K562 (cell line): Measurements from ENCODE around the gene POLR2L. TPM values are rescaled to one million over a fixed set of nuclear protein-coding genes. Genes with fewer than 3 reads are reported as not detected.

Experiments
- FOXJ2 ChIP-seq: fragments of 200-800 bp; sonication (Bioruptor generic); IDR thresholded peaks from 2 replicates; pipeline ENCODE4 v1.6.1; 2016; ENCODE audit warnings: missing genetic modification characterization, missing compliant biosample characterization
- IRF2 ChIP-seq: sonication (generic); formaldehyde crosslinking; IDR thresholded peaks from 2 replicates; pipeline ENCODE4 v1.8.1; 2022; ENCODE audit warnings: mild to moderate bottlenecking, missing genetic modification reagents
- MED1 ChIP-seq: sonication (generic); formaldehyde crosslinking; IDR thresholded peaks from 2 replicates; pipeline ENCODE4 v1.8.1; 2023; ENCODE audit warnings: missing genetic modification reagents, borderline replicate concordance
- MXD1 ChIP-seq: fragments of 250-450 bp; sonication (Bioruptor Pico); IDR thresholded peaks from 2 replicates; pipeline ENCODE4 v1.8.0; 2021; ENCODE audit warnings: borderline replicate concordance, mild to moderate bottlenecking, moderate library complexity; ENCODE audit not compliant: poor library complexity, severe bottlenecking
- NELFE ChIP-seq: IDR thresholded peaks from 2 replicates; pipeline ENCODE4 v1.6.1; 2011; ENCODE audit warnings: mild to moderate bottlenecking; ENCODE audit not compliant: insufficient read depth, insufficient read length
- SRF ChIP-seq, 2 experiments: fragments of 250-450, 450-650 bp in 1 of 2; sonication (Bioruptor Pico) in 1 of 2; sonication (generic) in 1 of 2; formaldehyde crosslinking; IDR thresholded peaks; 2 replicates each; pipeline versions ENCODE4 v1.5.0 to v1.5.1; 2020 to 2022; ENCODE audit warnings: mild to moderate bottlenecking in 1 of 2, missing genetic modification reagents in 1 of 2
- TFE3 ChIP-seq: fragments of 450-650 bp; formaldehyde crosslinking; IDR thresholded peaks from 2 replicates; pipeline ENCODE4 v1.4.0; 2020; ENCODE audit warnings: mild to moderate bottlenecking, mixed read lengths
- TOE1 ChIP-seq, 2 experiments: fragments of 450-650 bp in 1 of 2; sonication (generic) in 1 of 2; formaldehyde crosslinking in 1 of 2; IDR thresholded peaks; 2 replicates each; pipeline versions ENCODE4 v1.7.1 to v1.8.0; 2016 to 2022; ENCODE audit warnings: borderline replicate concordance in 2 of 2, mild to moderate bottlenecking in 2 of 2, antibody characterized with exemption in 1 of 2, inconsistent platforms in 1 of 2, low read depth in 1 of 2, missing genetic modification reagents in 1 of 2, moderate library complexity in 1 of 2
- ZBTB2 ChIP-seq: fragments of 450-650 bp; IDR thresholded peaks from 2 replicates; pipeline ENCODE4 v1.6.1; 2016; ENCODE audit warnings: antibody characterized with exemption
- ZBTB9 ChIP-seq: fragments of 450-650 bp; formaldehyde crosslinking; IDR thresholded peaks from 2 replicates; pipeline ENCODE4 v1.4.0; 2020; ENCODE audit warnings: mild to moderate bottlenecking, moderate library complexity
- ZNF316 ChIP-seq: fragments of 450-650 bp; IDR thresholded peaks from 2 replicates; pipeline ENCODE4 v1.6.1; 2016
- ZSCAN32 ChIP-seq: fragments of 450-650 bp; formaldehyde crosslinking; IDR thresholded peaks from 2 replicates; pipeline ENCODE4 v1.4.0; 2020; ENCODE audit warnings: mild to moderate bottlenecking, moderate library complexity
- polyA plus RNA-seq, 8 experiments: library from polyadenylated mRNA; depleted of rRNA in 4 of 8; stranded (reverse) in 5 of 8; unstranded in 3 of 8; fragments of >200 nt; fragmentation: Nextera tagmentation in 2 of 8; fragmentation: Illumina TruSeq in 1 of 8; extraction: Ambion mirVana in 2 of 8; extraction: Trizol in 1 of 8; gene quantifications; 2 replicates each; pipeline versions ENCODE4 v1.2.1 to v1.2.3, GENCODE V29; 2011 to 2014; ENCODE audit warnings: inconsistent platforms in 1 of 8, missing spikeins in 1 of 8
- total RNA-seq, 7 experiments: library from RNA; depleted of rRNA in 6 of 7; stranded (reverse); fragments of >200 nt in 6 of 7; fragmentation: Illumina TruSeq in 2 of 7; extraction: Trizol in 2 of 7; gene quantifications; 2 replicates each; pipeline versions ENCODE4 v1.2.1 to v1.2.3, GENCODE V29; 2011 to 2021; ENCODE audit warnings: low replicate concordance in 1 of 7
- TF ChIP-seq, protein P1 (sequence below): fragments of 450-650 bp; IDR thresholded peaks from 2 replicates; pipeline ENCODE4 v1.6.1; 2018; ENCODE audit not compliant: partially characterized antibody
- TF ChIP-seq, protein P2 (sequence below): fragments of 250-450 bp; sonication (Bioruptor Pico); IDR thresholded peaks from 2 replicates; pipeline ENCODE4 v1.9.0; 2021; ENCODE audit warnings: mild to moderate bottlenecking, inconsistent platforms

POLR2L gene
- total and polyA plus RNA-seq, 9 of the 15 experiments (the other 6 are each of a cell fraction or from before 2014, with no cell fraction given): 38.3 to 688 (median 108) TPM

GRCh38 chr11:797296-798092 lies 44.8 kb downstream of the POLR2L start (continued):
- peak; percentile 44 for TF ChIP-seq MXD1 (CRISPR knock-in tag)
- TF ChIP-seq ZNF316: no peak
- TF ChIP-seq, protein P1, sequence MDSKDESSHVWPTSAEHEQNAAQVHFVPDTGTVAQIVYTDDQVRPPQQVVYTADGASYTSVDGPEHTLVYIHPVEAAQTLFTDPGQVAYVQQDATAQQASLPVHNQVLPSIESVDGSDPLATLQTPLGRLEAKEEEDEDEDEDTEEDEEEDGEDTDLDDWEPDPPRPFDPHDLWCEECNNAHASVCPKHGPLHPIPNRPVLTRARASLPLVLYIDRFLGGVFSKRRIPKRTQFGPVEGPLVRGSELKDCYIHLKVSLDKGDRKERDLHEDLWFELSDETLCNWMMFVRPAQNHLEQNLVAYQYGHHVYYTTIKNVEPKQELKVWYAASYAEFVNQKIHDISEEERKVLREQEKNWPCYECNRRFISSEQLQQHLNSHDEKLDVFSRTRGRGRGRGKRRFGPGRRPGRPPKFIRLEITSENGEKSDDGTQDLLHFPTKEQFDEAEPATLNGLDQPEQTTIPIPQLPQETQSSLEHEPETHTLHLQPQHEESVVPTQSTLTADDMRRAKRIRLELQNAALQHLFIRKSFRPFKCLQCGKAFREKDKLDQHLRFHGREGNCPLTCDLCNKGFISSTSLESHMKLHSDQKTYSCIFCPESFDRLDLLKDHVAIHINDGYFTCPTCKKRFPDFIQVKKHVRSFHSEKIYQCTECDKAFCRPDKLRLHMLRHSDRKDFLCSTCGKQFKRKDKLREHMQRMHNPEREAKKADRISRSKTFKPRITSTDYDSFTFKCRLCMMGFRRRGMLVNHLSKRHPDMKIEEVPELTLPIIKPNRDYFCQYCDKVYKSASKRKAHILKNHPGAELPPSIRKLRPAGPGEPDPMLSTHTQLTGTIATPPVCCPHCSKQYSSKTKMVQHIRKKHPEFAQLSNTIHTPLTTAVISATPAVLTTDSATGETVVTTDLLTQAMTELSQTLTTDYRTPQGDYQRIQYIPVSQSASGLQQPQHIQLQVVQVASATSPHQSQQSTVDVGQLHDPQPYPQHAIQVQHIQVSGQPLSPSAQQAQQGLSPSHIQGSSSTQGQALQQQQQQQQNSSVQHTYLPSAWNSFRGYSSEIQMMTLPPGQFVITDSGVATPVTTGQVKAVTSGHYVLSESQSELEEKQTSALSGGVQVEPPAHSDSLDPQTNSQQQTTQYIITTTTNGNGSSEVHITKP: no peak
- TF ChIP-seq MED1 (CRISPR knock-in tag): 0 out of 2 replicates have a peak, but pooled peaks have one; percentile 22
- peak in 1 of 2 experiments; percentile 65; a peak in 1 of 4 replicates for TF ChIP-seq SRF (CRISPR knock-in tag; IDR thresholded peaks at IDR 0.05)
- TF ChIP-seq NELFE: no peak
- no peak for TF ChIP-seq TFE3 (CRISPR knock-in tag)
- no peak for TF ChIP-seq IRF2 (CRISPR knock-in tag)
- 0 out of 2 replicates have a peak, but pooled peaks have one; percentile 37 for TF ChIP-seq TOE1 (IDR thresholded peaks at IDR 0.05; ENCODE audit: borderline replicate concordance)
- no peak for TF ChIP-seq TOE1 (CRISPR knock-in tag; IDR thresholded peaks at IDR 0.05; ENCODE audit: borderline replicate concordance, low read depth)
- peak; percentile 68; the same call in 1 of the 2 replicates for TF ChIP-seq ZBTB9
- no peak for TF ChIP-seq FOXJ2 (tag)
- TF ChIP-seq, protein P2, sequence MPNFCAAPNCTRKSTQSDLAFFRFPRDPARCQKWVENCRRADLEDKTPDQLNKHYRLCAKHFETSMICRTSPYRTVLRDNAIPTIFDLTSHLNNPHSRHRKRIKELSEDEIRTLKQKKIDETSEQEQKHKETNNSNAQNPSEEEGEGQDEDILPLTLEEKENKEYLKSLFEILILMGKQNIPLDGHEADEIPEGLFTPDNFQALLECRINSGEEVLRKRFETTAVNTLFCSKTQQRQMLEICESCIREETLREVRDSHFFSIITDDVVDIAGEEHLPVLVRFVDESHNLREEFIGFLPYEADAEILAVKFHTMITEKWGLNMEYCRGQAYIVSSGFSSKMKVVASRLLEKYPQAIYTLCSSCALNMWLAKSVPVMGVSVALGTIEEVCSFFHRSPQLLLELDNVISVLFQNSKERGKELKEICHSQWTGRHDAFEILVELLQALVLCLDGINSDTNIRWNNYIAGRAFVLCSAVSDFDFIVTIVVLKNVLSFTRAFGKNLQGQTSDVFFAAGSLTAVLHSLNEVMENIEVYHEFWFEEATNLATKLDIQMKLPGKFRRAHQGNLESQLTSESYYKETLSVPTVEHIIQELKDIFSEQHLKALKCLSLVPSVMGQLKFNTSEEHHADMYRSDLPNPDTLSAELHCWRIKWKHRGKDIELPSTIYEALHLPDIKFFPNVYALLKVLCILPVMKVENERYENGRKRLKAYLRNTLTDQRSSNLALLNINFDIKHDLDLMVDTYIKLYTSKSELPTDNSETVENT (CRISPR knock-in tag): no peak
- TF ChIP-seq ZSCAN32 (CRISPR knock-in tag): no peak
- 0 out of 2 replicates have a peak, but pooled peaks have one; percentile 33 for TF ChIP-seq ZBTB2
